Measurements from ENCODE around the gene GPR158.

GPR158 gene

GRCh38 chr10:25547382-25547781, 372.6 kb downstream of the GPR158 start:
- no peaks in the 10 kb centered on the region for H3K36me3 ChIP-seq (ENCODE audit: control insufficient read depth, insufficient read depth, low read length)
- H3K27me3 ChIP-seq (ENCODE audit: control insufficient read depth, insufficient read depth, low read length): no peaks in the 10 kb centered on the region
- H3K9ac ChIP-seq (ENCODE audit: low read length): no peak overlapping the region
- H3K4me1 ChIP-seq (ENCODE audit: control insufficient read depth, insufficient read depth, low read length): no peaks in the 10 kb centered on the region
- no peak overlapping the region for H3K27ac ChIP-seq (ENCODE audit: low read depth, low read length)
- no peak overlapping the region for H3K4me3 ChIP-seq (ENCODE audit: low read length)

GRCh38 chr10:25552283-25552919, 377.6 kb downstream of the GPR158 start:
- Histone ChIP-seq H3K27ac (ENCODE audit: low read depth, low read length) (no peak overlapping the region), H3K36me3 (ENCODE audit: control insufficient read depth, insufficient read depth, low read length) (no peaks in the 10 kb centered on the region), H3K27me3 (ENCODE audit: control insufficient read depth, insufficient read depth, low read length) (no peaks in the 10 kb centered on the region), H3K4me3 (ENCODE audit: low read length) (no peak overlapping the region), H3K4me1 (ENCODE audit: control insufficient read depth, insufficient read depth, low read length) (no peaks in the 10 kb centered on the region), H3K9ac (ENCODE audit: low read length) (no peak overlapping the region)

GRCh38 chr10:25555865-25556264, 381.1 kb downstream of the GPR158 start:
- no peaks in the 10 kb centered on the region for H3K4me1 ChIP-seq (ENCODE audit: control insufficient read depth, insufficient read depth, low read length)
- H3K27me3 ChIP-seq (ENCODE audit: control insufficient read depth, insufficient read depth, low read length): no peaks in the 10 kb centered on the region
- no peak overlapping the region for H3K9ac ChIP-seq (ENCODE audit: low read length)
- no peaks in the 10 kb centered on the region for H3K36me3 ChIP-seq (ENCODE audit: control insufficient read depth, insufficient read depth, low read length)
- no peak overlapping the region for H3K4me3 ChIP-seq (ENCODE audit: low read length)
- no peak overlapping the region for H3K27ac ChIP-seq (ENCODE audit: low read depth, low read length)

GRCh38 chr10:25556457-25556856, 381.7 kb downstream of the GPR158 start:
- Histone ChIP-seq H3K4me3 (ENCODE audit: low read length) (no peak overlapping the region), H3K9ac (ENCODE audit: low read length) (no peak overlapping the region), H3K27me3 (ENCODE audit: control insufficient read depth, insufficient read depth, low read length) (no peaks in the 10 kb centered on the region), H3K27ac (ENCODE audit: low read depth, low read length) (no peak overlapping the region), H3K4me1 (ENCODE audit: control insufficient read depth, insufficient read depth, low read length) (no peaks in the 10 kb centered on the region), H3K36me3 (ENCODE audit: control insufficient read depth, insufficient read depth, low read length) (no peaks in the 10 kb centered on the region)

GRCh38 chr10:25557136-25557535, 382.3 kb downstream of the GPR158 start:
- Histone ChIP-seq H3K27me3 (ENCODE audit: control insufficient read depth, insufficient read depth, low read length) (no peaks in the 10 kb centered on the region), H3K36me3 (ENCODE audit: control insufficient read depth, insufficient read depth, low read length) (no peaks in the 10 kb centered on the region), H3K27ac (ENCODE audit: low read depth, low read length) (no peak overlapping the region), H3K4me1 (ENCODE audit: control insufficient read depth, insufficient read depth, low read length) (no peaks in the 10 kb centered on the region), H3K9ac (ENCODE audit: low read length) (no peak overlapping the region), H3K4me3 (ENCODE audit: low read length) (no peak overlapping the region)

- Histone ChIP-seq H3K4me1 (ENCODE audit: control insufficient read depth, insufficient read depth, low read length) (no peaks in the 10 kb centered on the region), H3K27me3 (ENCODE audit: control insufficient read depth, insufficient read depth, low read length) (no peaks in the 10 kb centered on the region), H3K27ac (ENCODE audit: low read depth, low read length) (no peak overlapping the region), H3K36me3 (ENCODE audit: control insufficient read depth, insufficient read depth, low read length) (no peaks in the 10 kb centered on the region), H3K9ac (ENCODE audit: low read length) (no peak overlapping the region), H3K4me3 (ENCODE audit: low read length) (no peak overlapping the region)
Observed at GRCh38 chr10:25561758-25562157, 387.0 kb downstream of the GPR158 start.

- H3K27ac ChIP-seq (ENCODE audit: low read depth, low read length): no peak overlapping the region
- H3K27me3 ChIP-seq (ENCODE audit: control insufficient read depth, insufficient read depth, low read length): no peaks in the 10 kb centered on the region
- H3K36me3 ChIP-seq (ENCODE audit: control insufficient read depth, insufficient read depth, low read length): no peaks in the 10 kb centered on the region
- H3K9ac ChIP-seq (ENCODE audit: low read length): no peak overlapping the region
- no peak overlapping the region for H3K4me3 ChIP-seq (ENCODE audit: low read length)
- H3K4me1 ChIP-seq (ENCODE audit: control insufficient read depth, insufficient read depth, low read length): no peaks in the 10 kb centered on the region
Observed at GRCh38 chr10:25562547-25562946, 387.7 kb downstream of the GPR158 start.

- Histone ChIP-seq H3K27me3 (ENCODE audit: control insufficient read depth, insufficient read depth, low read length) (no peaks in the 10 kb centered on the region), H3K27ac (ENCODE audit: low read depth, low read length) (no peak overlapping the region), H3K4me3 (ENCODE audit: low read length) (no peak overlapping the region), H3K36me3 (ENCODE audit: control insufficient read depth, insufficient read depth, low read length) (no peaks in the 10 kb centered on the region), H3K4me1 (ENCODE audit: control insufficient read depth, insufficient read depth, low read length) (no peaks in the 10 kb centered on the region), H3K9ac (ENCODE audit: low read length) (no peak overlapping the region)
Observed at GRCh38 chr10:25564351-25564750, 389.6 kb downstream of the GPR158 start.

GRCh38 chr10:25565570-25565969, 390.8 kb downstream of the GPR158 start:
- Histone ChIP-seq H3K36me3 (ENCODE audit: control insufficient read depth, insufficient read depth, low read length) (no peaks in the 10 kb centered on the region), H3K27me3 (ENCODE audit: control insufficient read depth, insufficient read depth, low read length) (no peaks in the 10 kb centered on the region), H3K4me3 (ENCODE audit: low read length) (no peak overlapping the region), H3K9ac (ENCODE audit: low read length) (no peak overlapping the region), H3K27ac (ENCODE audit: low read depth, low read length) (no peak overlapping the region), H3K4me1 (ENCODE audit: control insufficient read depth, insufficient read depth, low read length) (no peaks in the 10 kb centered on the region)

GRCh38 chr10:25573316-25573715, 398.5 kb downstream of the GPR158 start:
- H3K36me3 ChIP-seq (ENCODE audit: control insufficient read depth, insufficient read depth, low read length): no peaks in the 10 kb centered on the region
- no peak overlapping the region for H3K27ac ChIP-seq (ENCODE audit: low read depth, low read length)
- no peak overlapping the region for H3K9ac ChIP-seq (ENCODE audit: low read length)
- no peak overlapping the region for H3K4me3 ChIP-seq (ENCODE audit: low read length)
- no peaks in the 10 kb centered on the region for H3K27me3 ChIP-seq (ENCODE audit: control insufficient read depth, insufficient read depth, low read length)
- H3K4me1 ChIP-seq (ENCODE audit: control insufficient read depth, insufficient read depth, low read length): no peaks in the 10 kb centered on the region

- H3K9ac ChIP-seq (ENCODE audit: low read length): no peak overlapping the region
- H3K4me1 ChIP-seq (ENCODE audit: control insufficient read depth, insufficient read depth, low read length): no peaks in the 10 kb centered on the region
- H3K27me3 ChIP-seq (ENCODE audit: control insufficient read depth, insufficient read depth, low read length): no peaks in the 10 kb centered on the region
- no peaks in the 10 kb centered on the region for H3K36me3 ChIP-seq (ENCODE audit: control insufficient read depth, insufficient read depth, low read length)
- H3K27ac ChIP-seq (ENCODE audit: low read depth, low read length): no peak overlapping the region
- H3K4me3 ChIP-seq (ENCODE audit: low read length): no peak overlapping the region
Observed at GRCh38 chr10:25575343-25575742, 400.5 kb downstream of the GPR158 start.

GRCh38 chr10:25578061-25578460, 403.3 kb downstream of the GPR158 start:
- Histone ChIP-seq H3K9ac (ENCODE audit: low read length) (no peak overlapping the region), H3K4me3 (ENCODE audit: low read length) (no peak overlapping the region), H3K27ac (ENCODE audit: low read depth, low read length) (no peak overlapping the region), H3K36me3 (ENCODE audit: control insufficient read depth, insufficient read depth, low read length) (no peaks in the 10 kb centered on the region), H3K4me1 (ENCODE audit: control insufficient read depth, insufficient read depth, low read length) (no peaks in the 10 kb centered on the region), H3K27me3 (ENCODE audit: control insufficient read depth, insufficient read depth, low read length) (no peaks in the 10 kb centered on the region)

- no peaks in the 10 kb centered on the region for H3K4me1 ChIP-seq (ENCODE audit: control insufficient read depth, insufficient read depth, low read length)
- no peaks in the 10 kb centered on the region for H3K36me3 ChIP-seq (ENCODE audit: control insufficient read depth, insufficient read depth, low read length)
- no peak overlapping the region for H3K4me3 ChIP-seq (ENCODE audit: low read length)
- H3K27me3 ChIP-seq (ENCODE audit: control insufficient read depth, insufficient read depth, low read length): no peaks in the 10 kb centered on the region
- no peak overlapping the region for H3K9ac ChIP-seq (ENCODE audit: low read length)
- no peak overlapping the region for H3K27ac ChIP-seq (ENCODE audit: low read depth, low read length)
Observed at GRCh38 chr10:25582961-25583360, 408.2 kb downstream of the GPR158 start.

Data from rectal smooth muscle tissue (tissue), 1 donor.